ENCODE data around the gene EVI2B.
A peak's percentile ranks its signal among the peaks of the same experiment; 100 is the strongest.
"Not testable (repeated sequence)": the region's sequence is repeated elsewhere in the genome, so short reads cannot be mapped to it uniquely, and the experiment has no call there.

EVI2B gene

DNA sequence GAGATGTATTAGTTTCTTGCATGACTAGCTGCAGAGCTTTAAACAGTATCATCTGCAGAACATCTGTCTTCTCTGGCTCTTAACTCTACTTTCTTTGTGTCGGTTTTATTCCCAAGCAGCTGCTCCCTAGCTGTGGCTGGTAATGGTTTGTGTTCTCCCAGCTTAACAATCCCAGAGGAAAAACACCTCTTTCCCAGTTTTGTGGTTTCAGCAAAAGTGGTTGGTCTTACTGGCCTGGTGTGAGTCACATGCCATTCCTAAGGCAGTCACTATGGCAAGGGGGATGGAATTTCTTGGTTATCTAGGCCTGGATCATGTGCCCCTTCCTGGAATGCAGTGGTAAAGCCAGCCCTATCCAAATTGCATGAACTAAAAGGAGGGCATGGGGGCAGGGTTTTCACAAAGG lies 44.3 kb downstream of the EVI2B start:
- TF ChIP-seq POLR2A (IDR thresholded peaks at IDR 0.05; ENCODE audit: low read depth, low read length), result no peak
- FAIRE-seq (peak; percentile 100), DNase-seq (ENCODE audit: insufficient read length, low spot score) (peak; percentile 47)

DNA sequence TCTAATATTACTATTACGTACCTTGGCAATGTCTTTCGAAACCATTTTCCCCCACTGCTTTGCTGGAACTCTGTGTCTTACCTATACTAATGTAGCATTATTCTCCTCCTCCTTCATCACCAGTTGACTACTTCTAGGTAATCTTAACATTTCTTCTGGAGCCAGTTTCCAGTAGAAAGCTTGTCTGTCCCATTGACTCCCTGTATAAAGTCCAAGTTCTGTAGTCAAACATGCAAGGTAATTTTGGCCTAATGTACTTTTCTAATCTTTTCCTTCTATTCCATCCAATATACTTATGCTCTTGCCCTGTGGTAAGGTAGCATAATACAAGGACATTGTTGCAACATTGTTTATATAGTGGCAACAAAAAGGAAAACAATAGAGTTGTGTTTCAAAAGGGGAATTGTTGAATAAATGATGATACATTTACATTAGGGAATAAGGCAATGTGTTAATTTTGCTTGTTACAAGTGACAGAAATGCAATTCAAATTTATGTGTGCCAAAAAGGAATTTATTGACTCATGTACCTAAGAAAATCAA lies 44.7 kb downstream of the EVI2B start:
- no peak for DNase-seq (ENCODE audit: insufficient read length, low spot score)
- TF ChIP-seq POLR2A (IDR thresholded peaks at IDR 0.05; ENCODE audit: low read depth, low read length), result no peak
- peak; percentile 23 for FAIRE-seq

DNA sequence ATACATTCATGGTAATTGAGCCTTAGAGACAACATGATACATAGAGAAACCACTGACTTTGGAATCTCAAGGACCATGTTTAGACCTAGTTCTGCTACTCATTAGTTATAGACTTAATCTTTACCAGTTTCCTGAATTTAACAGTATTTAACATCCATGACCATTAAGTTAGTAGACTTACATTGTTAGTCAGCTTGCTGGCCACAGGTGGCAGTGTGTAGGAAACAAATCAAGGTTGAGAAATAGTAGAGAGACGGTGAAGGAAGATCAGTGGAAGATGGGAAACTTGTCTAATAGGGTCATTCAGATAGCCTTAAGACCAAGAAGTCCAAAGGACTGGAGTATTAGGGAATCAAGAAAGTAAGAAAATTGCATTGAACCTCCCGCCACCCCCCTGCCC lies 47.8 kb downstream of the EVI2B start:
- FAIRE-seq (no peak), DNase-seq (ENCODE audit: insufficient read length, low spot score) (no peak)
- no peak for TF ChIP-seq POLR2A (IDR thresholded peaks at IDR 0.05; ENCODE audit: low read depth, low read length)

DNA sequence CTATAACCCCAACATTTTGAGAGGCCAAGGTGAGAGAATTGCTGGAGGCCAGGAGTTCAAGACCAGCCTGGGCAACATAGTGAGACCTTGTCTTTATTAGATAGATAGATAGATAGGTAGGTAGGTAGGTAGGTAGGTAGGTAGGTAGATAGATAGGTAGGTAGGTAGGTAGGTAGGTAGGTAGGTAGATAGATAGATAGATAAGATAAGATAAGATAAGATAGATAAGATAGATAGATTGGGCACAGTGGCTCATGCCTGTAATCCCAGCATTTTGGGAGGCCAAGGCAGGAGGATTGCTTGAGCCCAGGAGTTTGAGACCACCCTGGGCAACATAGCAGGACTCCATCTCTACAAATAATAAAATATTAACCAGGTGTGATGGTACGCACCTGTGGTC lies 50.9 kb downstream of the EVI2B start:
- not testable (repeated sequence) for DNase-seq (ENCODE audit: insufficient read length, low spot score); FAIRE-seq

DNA sequence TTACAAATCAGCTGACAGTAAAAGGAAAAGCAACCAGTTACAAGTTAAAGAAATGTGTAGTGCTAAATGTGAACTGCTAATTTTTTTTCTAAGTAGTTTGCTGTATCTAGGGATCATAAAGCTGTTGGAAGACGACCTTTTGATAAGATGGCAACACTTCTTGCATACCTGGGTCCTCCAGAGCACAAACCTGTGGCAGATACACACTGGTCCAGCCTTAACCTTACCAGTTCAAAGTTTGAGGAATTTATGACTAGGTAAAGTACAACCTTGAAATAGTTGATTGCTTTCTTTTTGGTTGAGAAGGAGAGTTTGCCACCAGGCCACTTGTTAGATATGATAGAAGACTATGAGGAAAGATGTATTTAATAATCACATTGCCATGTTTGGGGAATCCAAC lies 52.3 kb downstream of the EVI2B start:
- DNase-seq (ENCODE audit: insufficient read length, low spot score), result no peak
- TF ChIP-seq POLR2A (IDR thresholded peaks at IDR 0.05; ENCODE audit: low read depth, low read length), result no peak
- FAIRE-seq, result no peak

DNA sequence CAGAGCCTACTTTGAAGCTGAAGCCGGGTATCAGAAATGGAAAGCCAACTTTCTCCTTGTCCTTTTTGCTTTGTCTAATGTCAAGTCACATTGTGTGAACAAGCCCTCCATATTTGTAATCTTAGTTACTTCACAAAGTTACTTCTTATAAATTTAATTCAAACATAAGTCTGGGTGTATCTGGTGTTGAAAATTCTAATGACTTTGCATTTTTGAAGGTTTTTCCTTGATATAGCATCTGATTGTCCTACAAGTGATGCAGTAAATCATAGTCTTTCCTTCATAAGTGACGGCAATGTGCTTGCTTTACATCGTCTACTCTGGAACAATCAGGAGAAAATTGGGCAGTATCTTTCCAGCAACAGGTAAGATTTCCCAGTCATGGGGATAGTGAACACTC lies 53.7 kb downstream of the EVI2B start:
- no peak for FAIRE-seq
- DNase-seq (ENCODE audit: insufficient read length, low spot score), result no peak
- TF ChIP-seq POLR2A (IDR thresholded peaks at IDR 0.05; ENCODE audit: low read depth, low read length), result no peak

DNA sequence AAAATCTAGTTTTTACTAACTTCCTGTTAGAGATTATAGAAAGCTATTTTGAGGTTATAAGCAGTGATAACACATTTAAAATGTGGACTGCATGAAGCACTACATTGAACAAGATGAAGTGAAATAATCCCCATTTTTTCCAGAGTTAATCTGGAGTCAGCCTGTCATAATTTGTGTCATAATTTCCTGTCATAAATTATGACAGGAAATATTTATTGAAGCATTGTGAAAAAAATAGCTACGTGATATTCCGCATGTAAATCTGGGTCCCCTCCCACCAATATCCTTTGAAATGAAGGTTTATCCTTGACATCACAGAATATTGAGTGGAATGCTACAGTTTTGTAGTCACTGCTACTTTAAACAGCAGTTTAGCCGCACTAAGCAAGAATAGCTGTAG lies 56.9 kb downstream of the EVI2B start:
- TF ChIP-seq POLR2A (IDR thresholded peaks at IDR 0.05; ENCODE audit: low read depth, low read length), result no peak
- FAIRE-seq, result no peak
- DNase-seq (ENCODE audit: insufficient read length, low spot score), result no peak

DNA sequence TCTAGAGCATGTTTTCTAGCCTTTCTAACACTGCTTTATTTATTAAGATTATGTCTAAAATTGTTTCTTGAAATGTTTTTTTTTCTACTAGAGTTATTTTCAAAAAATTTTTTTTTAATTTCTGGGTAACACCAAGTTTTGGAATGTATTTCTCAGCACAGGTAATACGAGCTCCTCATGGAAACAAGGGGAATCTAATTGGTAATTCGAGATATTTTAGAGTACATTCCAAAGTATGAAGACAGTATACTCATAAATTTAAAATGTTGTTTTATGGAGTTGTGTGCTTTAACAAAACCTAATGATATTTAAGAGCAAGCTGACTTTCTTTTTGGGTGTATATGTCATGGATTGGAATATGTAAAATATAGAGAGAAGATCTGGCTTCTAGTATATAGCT lies 59.2 kb downstream of the EVI2B start:
- no peak for FAIRE-seq
- no peak for TF ChIP-seq POLR2A (IDR thresholded peaks at IDR 0.05; ENCODE audit: low read depth, low read length)
- no peak for DNase-seq (ENCODE audit: insufficient read length, low spot score)

Measured in H54 (cell line).